Stimulated activated CD4-positive, alpha-beta T cell treated with anti-CD3 and anti-CD28 coated beads, TNF-alpha, amount 100 ng/mL, for 24 hours (primary cell): ENCODE measurements around the gene FSD2.
"Not testable (repeated sequence)": the region's sequence is repeated elsewhere in the genome, so short reads cannot be mapped to it uniquely, and the experiment has no call there.

Experiments used
- DNase-seq, 3 experiments: peaks; one replicate each; pipeline ENCODE4 v3.0.0-alpha.2; 2020; ENCODE audit warnings: low read depth in 3 of 3

The FSD2 gene

GRCh38 chr15:82831894-82832600, 26.2 kb upstream of the FSD2 start:
- no peak for DNase-seq

- DNase-seq = no peak
These were observed 24.7 kb upstream of the FSD2 start for GRCh38 chr15:82830427-82831173.

- DNase-seq = no peak
These were observed 23.4 kb upstream of the FSD2 start for GRCh38 chr15:82829234-82829633.

- DNase-seq = no peak
These were observed 22.2 kb upstream of the FSD2 start for GRCh38 chr15:82828075-82828474.

- no peak for DNase-seq
These were observed 17.2 kb upstream of the FSD2 start for GRCh38 chr15:82823049-82823448.

- not testable (repeated sequence) for DNase-seq
These were observed 16.0 kb upstream of the FSD2 start for GRCh38 chr15:82821851-82822250.

- DNase-seq = not testable (repeated sequence)
These were observed 15.5 kb upstream of the FSD2 start for GRCh38 chr15:82821396-82821795.

- no peak for DNase-seq
These were observed 14.3 kb upstream of the FSD2 start for GRCh38 chr15:82820128-82820527.

- no peak for DNase-seq
These were observed 7.1 kb upstream of the FSD2 start for GRCh38 chr15:82812994-82813393.

- peak; percentile 22 to 35 (median 35) for DNase-seq
These were observed 5.1 kb upstream of the FSD2 start for GRCh38 chr15:82810890-82811426.

GRCh38 chr15:82810061-82810889, 4.4 kb upstream of the FSD2 start:
- peak in 2 of 3 experiments; percentile 8 to 21 for DNase-seq

GRCh38 chr15:82809308-82810060, 3.6 kb upstream of the FSD2 start, which contains the start of gene WHAMM:
Gene WHAMM (plus strand): TSS chr15:82809628. CDS start chr15:82809727, 99 bp downstream.
- peak; percentile 84 to 94 (median 93) for DNase-seq

GRCh38 chr15:82808634-82809041, 2.8 kb upstream of the FSD2 start:
- no peak for DNase-seq

- no peak for DNase-seq
These were observed 2.2 kb upstream of the FSD2 start for GRCh38 chr15:82807920-82808633.

- DNase-seq = no peak
These were observed 1.3 kb downstream of the FSD2 start for GRCh38 chr15:82804575-82804949.

- no peak for DNase-seq
These were observed 1.9 kb downstream of the FSD2 start for GRCh38 chr15:82803793-82804574.

- DNase-seq = no peak
These were observed 3.4 kb downstream of the FSD2 start for GRCh38 chr15:82802497-82802896.

- DNase-seq = no peak
These were observed 6.6 kb downstream of the FSD2 start for GRCh38 chr15:82799183-82799841.

GRCh38 chr15:82798531-82799166, 7.2 kb downstream of the FSD2 start:
- DNase-seq = no peak
